Panc1 (cell line): Measurements from ENCODE around the gene OR2D2. TPM values are rescaled to one million over a fixed set of nuclear protein-coding genes. Genes with fewer than 3 reads are reported as not detected.
"Not testable (repeated sequence)": the region's sequence is repeated elsewhere in the genome, so short reads cannot be mapped to it uniquely, and the experiment has no call there.

Experiments used
- ATAC-seq: fragments of 200-7000 bp; cut with Tn5 transposase; 2 replicates; pipeline ENCODE4 v1.9.1; 2020; ENCODE audit warnings: mild to moderate bottlenecking, moderate library complexity
- BruUV-seq: library from RNA; stranded (reverse); fragments of 400-500 nt; replicated peaks from 2 replicates; lab custom pipeline; 2021; lab: Mats Ljungman, UMichigan
- CTCF ChIA-PET: fragments of 300-600 bp; sonication (Branson Sonifier 250); formaldehyde crosslinking; loops from one replicate; lab custom pipeline; 2022; ENCODE audit warnings: antibody characterized with exemption; lab: Charles Lee
- POLR2A ChIA-PET: fragments of 300-600 bp; sonication (Branson Sonifier 250); formaldehyde crosslinking; loops from one replicate; lab custom pipeline; 2022; ENCODE audit warnings: antibody characterized with exemption; lab: Charles Lee
- DNase-seq: peaks from one replicate; pipeline ENCODE4 v3.0.0-alpha.2; 2010; ENCODE audit warnings: low read depth, low spot score
- H3K27ac ChIP-seq: 2 replicates; pipeline ENCODE4 v1.5.1; 2011; ENCODE audit warnings: mild to moderate bottlenecking, low read length, inconsistent platforms
- H3K27me3 ChIP-seq: fragments of 200-500 bp; sonication (Bioruptor generic); 2 replicates; pipeline ENCODE4 v1.6.0; 2014; ENCODE audit warnings: low read length, inconsistent platforms; ENCODE audit not compliant: control insufficient read depth, insufficient read depth
- H3K36me3 ChIP-seq: fragments of 200-500 bp; sonication (Bioruptor generic); 2 replicates; pipeline ENCODE4 v1.5.1; 2014; ENCODE audit warnings: inconsistent platforms, mild to moderate bottlenecking, low read length, moderate library complexity; ENCODE audit not compliant: control insufficient read depth, insufficient read depth
- H3K4me1 ChIP-seq: 2 replicates; pipeline ENCODE4 v1.5.1; 2011; ENCODE audit warnings: inconsistent platforms, mild to moderate bottlenecking, low read length, moderate library complexity; ENCODE audit not compliant: control insufficient read depth, insufficient read depth
- H3K4me3 ChIP-seq, 2 experiments: 2 replicates each; pipeline ENCODE4 v1.5.1; 2011 to 2012; ENCODE audit warnings: low read depth in 2 of 2, low read length in 2 of 2, mild to moderate bottlenecking in 2 of 2, inconsistent platforms in 1 of 2, moderate library complexity in 1 of 2
- H3K9me3 ChIP-seq: fragments of 200-500 bp; sonication (Bioruptor generic); 2 replicates; pipeline ENCODE4 v1.5.1; 2014; ENCODE audit warnings: low read depth, mild to moderate bottlenecking, inconsistent platforms, low read length, moderate library complexity; ENCODE audit not compliant: control insufficient read depth, insufficient read depth
- POLR2AphosphoS5 ChIP-seq: IDR thresholded peaks from 2 replicates; pipeline ENCODE4 v1.6.1; 2012; ENCODE audit warnings: mild to moderate bottlenecking, low read depth, low read length, moderate library complexity
- SIN3A ChIP-seq: IDR thresholded peaks from 2 replicates; pipeline ENCODE4 v1.6.1; 2012; ENCODE audit warnings: low read depth, mild to moderate bottlenecking, low read length, moderate library complexity, borderline replicate concordance; ENCODE audit not compliant: insufficient read depth
- TCF7L2 ChIP-seq: IDR thresholded peaks from 2 replicates; pipeline ENCODE4 v1.6.1; 2011; ENCODE audit warnings: mild to moderate bottlenecking, low read depth, low read length, inconsistent platforms
- in situ Hi-C: cut with HindIII; loops from 2 replicates; pipeline ENCODE4 v1.10.0; 2016; ENCODE audit warnings: low sequenced_read_pairs, low pct_unique_long_range_greater_than_20kb
- intact Hi-C: fragments of 100-400 bp; cut with micrococcal nuclease; formaldehyde crosslinking; loops from one replicate; pipeline ENCODE4 v1.10.0; 2022; ENCODE audit not compliant: unreplicated experiment
- total RNA-seq: library from RNA; stranded (reverse); gene quantifications from one replicate; pipeline ENCODE4 v1.2.1, GENCODE V29; 2021; ENCODE audit not compliant: unreplicated experiment
- TF ChIP-seq, protein P1 (sequence below), 2 experiments: IDR thresholded peaks; 2 replicates each; pipeline ENCODE4 v1.6.1; 2011 to 2012; ENCODE audit warnings: low read depth in 2 of 2, control low read depth in 1 of 2, low read length in 1 of 2, mild to moderate bottlenecking in 1 of 2, moderate library complexity in 1 of 2; ENCODE audit not compliant: insufficient read depth in 1 of 2
- TF ChIP-seq, protein P2 (sequence below): fragments of 450-650 bp; IDR thresholded peaks from 2 replicates; pipeline ENCODE4 v1.5.1; 2017; ENCODE audit warnings: mild to moderate bottlenecking

OR2D2 gene
- total RNA-seq, 1 experiment from 2014 or later, result 0.49 TPM

DNA sequence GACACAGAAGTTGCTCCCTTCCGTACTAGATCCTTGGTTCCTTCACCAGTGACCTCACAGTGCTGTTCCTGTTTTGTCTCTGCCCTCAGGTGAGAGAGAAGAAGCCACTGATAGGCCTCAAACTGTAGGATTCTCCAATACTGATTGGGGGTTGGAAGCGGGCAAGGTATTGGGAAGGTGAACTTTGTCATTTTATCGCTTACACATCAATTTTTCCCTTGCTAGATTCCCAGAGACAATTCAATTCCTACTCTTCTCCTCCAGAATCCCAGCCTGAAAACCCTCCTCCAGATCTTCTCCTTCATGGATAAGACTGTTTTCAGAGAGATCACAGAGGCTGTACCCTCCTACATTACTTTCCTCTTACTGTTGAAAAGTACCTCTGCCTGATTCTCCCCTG, 19.1 kb upstream of the OR2D2 start:
- Histone ChIP-seq H3K36me3 (no peaks in the 10 kb centered on the region), H3K27me3 (no peaks in the 10 kb centered on the region), H3K27ac (no peak overlapping the region), H3K9me3 (no peaks in the 10 kb centered on the region), H3K4me3 (no peak overlapping the region), H3K4me1 (no peaks in the 10 kb centered on the region)
- in situ Hi-C loops (no loop called here), intact Hi-C loops (no loop called here)
- POLR2A ChIA-PET, result no interaction called here
- DNase-seq (no peak), ATAC-seq (no peak)
- CTCF ChIA-PET, result no interaction called here
- TF ChIP-seq SIN3A, result no peak
- TF ChIP-seq, protein P1, sequence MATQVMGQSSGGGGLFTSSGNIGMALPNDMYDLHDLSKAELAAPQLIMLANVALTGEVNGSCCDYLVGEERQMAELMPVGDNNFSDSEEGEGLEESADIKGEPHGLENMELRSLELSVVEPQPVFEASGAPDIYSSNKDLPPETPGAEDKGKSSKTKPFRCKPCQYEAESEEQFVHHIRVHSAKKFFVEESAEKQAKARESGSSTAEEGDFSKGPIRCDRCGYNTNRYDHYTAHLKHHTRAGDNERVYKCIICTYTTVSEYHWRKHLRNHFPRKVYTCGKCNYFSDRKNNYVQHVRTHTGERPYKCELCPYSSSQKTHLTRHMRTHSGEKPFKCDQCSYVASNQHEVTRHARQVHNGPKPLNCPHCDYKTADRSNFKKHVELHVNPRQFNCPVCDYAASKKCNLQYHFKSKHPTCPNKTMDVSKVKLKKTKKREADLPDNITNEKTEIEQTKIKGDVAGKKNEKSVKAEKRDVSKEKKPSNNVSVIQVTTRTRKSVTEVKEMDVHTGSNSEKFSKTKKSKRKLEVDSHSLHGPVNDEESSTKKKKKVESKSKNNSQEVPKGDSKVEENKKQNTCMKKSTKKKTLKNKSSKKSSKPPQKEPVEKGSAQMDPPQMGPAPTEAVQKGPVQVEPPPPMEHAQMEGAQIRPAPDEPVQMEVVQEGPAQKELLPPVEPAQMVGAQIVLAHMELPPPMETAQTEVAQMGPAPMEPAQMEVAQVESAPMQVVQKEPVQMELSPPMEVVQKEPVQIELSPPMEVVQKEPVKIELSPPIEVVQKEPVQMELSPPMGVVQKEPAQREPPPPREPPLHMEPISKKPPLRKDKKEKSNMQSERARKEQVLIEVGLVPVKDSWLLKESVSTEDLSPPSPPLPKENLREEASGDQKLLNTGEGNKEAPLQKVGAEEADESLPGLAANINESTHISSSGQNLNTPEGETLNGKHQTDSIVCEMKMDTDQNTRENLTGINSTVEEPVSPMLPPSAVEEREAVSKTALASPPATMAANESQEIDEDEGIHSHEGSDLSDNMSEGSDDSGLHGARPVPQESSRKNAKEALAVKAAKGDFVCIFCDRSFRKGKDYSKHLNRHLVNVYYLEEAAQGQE (IDR thresholded peaks at IDR 0.05; ENCODE audit: insufficient read depth in 1 of 2, low read depth in 2 of 2, low read length in 1 of 2), result no peak
- no peak for TF ChIP-seq TCF7L2
- TF ChIP-seq, protein P2, sequence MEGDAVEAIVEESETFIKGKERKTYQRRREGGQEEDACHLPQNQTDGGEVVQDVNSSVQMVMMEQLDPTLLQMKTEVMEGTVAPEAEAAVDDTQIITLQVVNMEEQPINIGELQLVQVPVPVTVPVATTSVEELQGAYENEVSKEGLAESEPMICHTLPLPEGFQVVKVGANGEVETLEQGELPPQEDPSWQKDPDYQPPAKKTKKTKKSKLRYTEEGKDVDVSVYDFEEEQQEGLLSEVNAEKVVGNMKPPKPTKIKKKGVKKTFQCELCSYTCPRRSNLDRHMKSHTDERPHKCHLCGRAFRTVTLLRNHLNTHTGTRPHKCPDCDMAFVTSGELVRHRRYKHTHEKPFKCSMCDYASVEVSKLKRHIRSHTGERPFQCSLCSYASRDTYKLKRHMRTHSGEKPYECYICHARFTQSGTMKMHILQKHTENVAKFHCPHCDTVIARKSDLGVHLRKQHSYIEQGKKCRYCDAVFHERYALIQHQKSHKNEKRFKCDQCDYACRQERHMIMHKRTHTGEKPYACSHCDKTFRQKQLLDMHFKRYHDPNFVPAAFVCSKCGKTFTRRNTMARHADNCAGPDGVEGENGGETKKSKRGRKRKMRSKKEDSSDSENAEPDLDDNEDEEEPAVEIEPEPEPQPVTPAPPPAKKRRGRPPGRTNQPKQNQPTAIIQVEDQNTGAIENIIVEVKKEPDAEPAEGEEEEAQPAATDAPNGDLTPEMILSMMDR, result no peak
- TF ChIP-seq POLR2AphosphoS5, result no peak
- BruUV-seq, result no TSS peak

DNA sequence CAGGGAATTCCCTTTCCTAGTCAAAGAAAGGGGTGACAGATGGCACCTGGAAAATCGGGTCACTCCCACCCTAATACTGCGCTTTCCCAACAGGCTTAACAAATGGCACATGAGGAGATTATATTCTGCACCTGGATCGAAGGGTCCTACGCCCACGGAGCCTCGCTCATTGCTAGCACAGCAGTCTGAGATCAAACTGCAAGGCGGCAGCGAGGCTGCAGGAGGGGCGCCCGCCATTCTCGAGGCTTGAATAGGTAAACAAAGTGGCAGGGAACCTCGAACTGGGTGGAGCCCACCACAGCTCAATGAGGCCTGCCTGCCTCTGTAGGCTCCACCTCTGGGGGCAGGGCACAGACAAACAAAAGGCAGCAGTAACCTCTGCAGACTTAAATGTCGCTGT, 12.5 kb upstream of the OR2D2 start:
- CTCF ChIA-PET, result interaction anchor here (1.3 kb wide), 1 partner anchor 92 kb away, joined by 3 read pairs; no protein-coding TSS in a partner anchor
- in situ Hi-C loops, intact Hi-C loops: not testable (repeated sequence)

DNA sequence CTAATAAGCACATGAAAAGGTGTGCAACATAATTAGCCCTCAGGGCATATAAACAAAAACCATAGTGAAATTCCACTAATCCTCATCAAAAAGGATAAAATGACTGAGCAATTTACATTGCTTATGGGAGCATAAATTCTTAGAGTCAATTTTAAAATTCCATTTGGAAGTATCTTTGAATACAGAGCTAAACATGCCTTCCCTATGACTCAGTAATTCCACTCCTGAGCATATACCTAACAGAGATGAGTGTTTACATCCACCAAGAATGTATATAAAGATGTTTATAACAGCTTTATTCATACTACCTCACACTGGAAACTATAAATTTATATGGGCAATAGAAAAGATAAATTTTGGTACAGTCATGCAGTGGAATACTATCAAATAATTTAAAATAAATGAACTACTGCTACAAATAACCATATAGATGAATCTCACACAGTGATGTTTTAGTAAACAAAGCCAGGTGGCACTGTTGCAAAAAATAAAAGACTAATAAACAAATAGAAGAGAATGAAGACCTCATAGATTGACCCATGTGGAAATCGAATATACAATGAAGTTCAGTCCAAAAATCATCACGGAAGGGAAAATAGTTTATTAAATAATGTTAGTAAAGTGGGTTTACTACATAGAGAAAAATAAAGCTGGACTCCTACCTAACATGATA, 8.2 kb upstream of the OR2D2 start:
- in situ Hi-C loops, result no loop called here
- H3K36me3 ChIP-seq, result no peaks in the 10 kb centered on the region
- intact Hi-C loops, result no loop called here
- no peak overlapping the region for H3K27ac ChIP-seq
- ChIA-PET POLR2A (no interaction called here), CTCF (no interaction called here)
- H3K4me1 ChIP-seq, result no peaks in the 10 kb centered on the region
- no peaks in the 10 kb centered on the region; the same call in 1 of the 2 replicates for H3K27me3 ChIP-seq
- no peak overlapping the region for H3K4me3 ChIP-seq
- BruUV-seq, result no TSS peak
- H3K9me3 ChIP-seq, result no peaks in the 10 kb centered on the region
- DNase-seq (no peak), ATAC-seq (no peak; the same call in 1 of the 2 replicates)
- TF ChIP-seq, protein P2, result peak; percentile 56; the same call in 1 of the 2 replicates
- TF ChIP-seq POLR2AphosphoS5 (no peak), TCF7L2 (no peak), SIN3A (no peak)
- TF ChIP-seq, protein P1 (IDR thresholded peaks at IDR 0.05; ENCODE audit: insufficient read depth in 1 of 2, low read depth in 2 of 2, low read length in 1 of 2), result no peak

More for the DNA sequence above, 12.5 kb upstream of the OR2D2 start:
- BruUV-seq, POLR2A ChIA-PET, H3K4me3 ChIP-seq, H3K27ac ChIP-seq, ATAC-seq, H3K9me3 ChIP-seq, H3K27me3 ChIP-seq, H3K4me1 ChIP-seq, DNase-seq, H3K36me3 ChIP-seq: not testable (repeated sequence)
